HepG2 (cell line): ENCODE data around the gene CTNNA2. TPM values are rescaled to one million over a fixed set of nuclear protein-coding genes. Genes with fewer than 3 reads are reported as not detected.

Experiments used
- ATAC-seq: fragments of 200-7000 bp; cut with Tn5 transposase; 3 replicates; pipeline ENCODE4 v1.9.1; 2020; ENCODE audit warnings: mild to moderate bottlenecking, moderate library complexity
- BruUV-seq: library from RNA; stranded (reverse); fragments of 400-500 nt; replicated peaks from 2 replicates; lab custom pipeline; 2021; lab: Mats Ljungman, UMichigan
- CTCF ChIA-PET: fragments of 300-600 bp; formaldehyde crosslinking; extraction: SDS; loops from one replicate; lab custom pipeline; 2021; ENCODE audit warnings: low total read pairs, inconsistent platforms, low intra/inter-chr PET ratio; lab: Yijun Ruan, JAX
- POLR2A ChIA-PET: fragments of 350-600 bp; sonication (Branson Sonifier 250); formaldehyde crosslinking; loops from one replicate; lab custom pipeline; 2020; ENCODE audit warnings: antibody characterized with exemption, inconsistent platforms; lab: Yijun Ruan, JAX
- DNase-seq: peaks from one replicate; pipeline ENCODE4 v3.0.0-alpha.2; 2015; ENCODE audit warnings: low spot score
- FAIRE-seq: peaks from 3 replicates; lab custom pipeline; 2011; peaks lifted over from hg19 to GRCh38; lab: Jason Lieb, UNC
- H2AFZ ChIP-seq: one replicate; pipeline ENCODE4 v1.6.1; 2011; ENCODE audit warnings: low read length, inconsistent platforms
- H3K27ac ChIP-seq: fragments of 300-600 bp; 3 replicates; pipeline ENCODE4 v1.8.0; 2011; ENCODE audit warnings: mixed run types, mild to moderate bottlenecking, mixed read lengths, low read length, inconsistent platforms; ENCODE audit not compliant: insufficient read depth; ENCODE audit errors: extremely low read length
- H3K27me3 ChIP-seq, 2 experiments: fragments of 200-600 bp in 1 of 2; 2 replicates in 1 of 2; 3 replicates in 1 of 2; pipeline versions ENCODE4 v1.6.0 to v1.8.0; 2011; ENCODE audit warnings: low read length in 2 of 2, mild to moderate bottlenecking in 2 of 2, moderate library complexity in 2 of 2, inconsistent platforms in 1 of 2; ENCODE audit not compliant: insufficient read depth in 2 of 2, control insufficient read depth in 1 of 2
- H3K36me3 ChIP-seq, 2 experiments: fragments of 200-600 bp in 1 of 2; replicated peaks in 1 of 2; 2 replicates in 1 of 2; 3 replicates in 1 of 2; pipeline versions ENCODE4 v1.5.1 to v1.8.0; 2011; ENCODE audit warnings: low read length in 2 of 2, inconsistent platforms in 1 of 2; ENCODE audit not compliant: insufficient read depth in 2 of 2, control insufficient read depth in 1 of 2
- H3K4me1 ChIP-seq: 2 replicates; pipeline ENCODE4 v1.5.1; 2012; ENCODE audit warnings: low read length, inconsistent platforms; ENCODE audit not compliant: insufficient read depth
- H3K4me2 ChIP-seq: 2 replicates; pipeline ENCODE4 v1.6.0; 2011; ENCODE audit warnings: low read depth, low read length, inconsistent platforms
- H3K4me3 ChIP-seq, 3 experiments: fragments of 200-600 bp in 1 of 3; sonication (generic), shearing (Covaris generic) in 1 of 3; replicated peaks in 1 of 3; 2 replicates each; pipeline ENCODE4 v1.5.1; 2011 to 2016; ENCODE audit warnings: low read length in 3 of 3, inconsistent platforms in 2 of 3, low read depth in 2 of 3, mild to moderate bottlenecking in 2 of 3, control low read depth in 1 of 3, mixed read lengths in 1 of 3; ENCODE audit not compliant: insufficient read depth in 1 of 3
- H3K79me2 ChIP-seq: one replicate; pipeline ENCODE4 v1.6.1; 2011; ENCODE audit warnings: low read length, inconsistent platforms; ENCODE audit not compliant: insufficient read depth
- H3K9ac ChIP-seq: 2 replicates; pipeline ENCODE4 v1.6.0; 2011; ENCODE audit warnings: mild to moderate bottlenecking, low read depth, low read length, inconsistent platforms; ENCODE audit not compliant: insufficient read depth
- H3K9me3 ChIP-seq: 2 replicates; pipeline ENCODE4 v1.5.1; 2012; ENCODE audit warnings: mild to moderate bottlenecking, low read length
- H4K20me1 ChIP-seq: 2 replicates; pipeline ENCODE4 v1.6.0; 2011; ENCODE audit warnings: inconsistent platforms, mild to moderate bottlenecking, low read length, moderate library complexity; ENCODE audit not compliant: insufficient read depth
- POLR2AphosphoS5 ChIP-seq: IDR thresholded peaks from 2 replicates; pipeline ENCODE4 v1.6.1; 2012; ENCODE audit warnings: low read depth, low read length
- TFDP2 ChIP-seq: sonication (generic); formaldehyde crosslinking; IDR thresholded peaks from 2 replicates; pipeline ENCODE4 v1.4.0; 2020; ENCODE audit warnings: missing genetic modification reagents
- ZNF24 ChIP-seq: fragments of 450-650 bp; IDR thresholded peaks from 2 replicates; pipeline ENCODE4 v1.6.1; 2017; ENCODE audit warnings: antibody characterized with exemption, mild to moderate bottlenecking
- ZSCAN20 ChIP-seq: sonication (generic); formaldehyde crosslinking; IDR thresholded peaks from 2 replicates; pipeline ENCODE4 v1.4.0; 2020; ENCODE audit warnings: missing genetic modification reagents, mild to moderate bottlenecking, borderline replicate concordance
- WGBS: methylation state at CpG from one replicate; pipeline ENCODE4 v1.1.6; 2017; ENCODE audit warnings: low lambda C conversion rate; 5-methylcytosine and 5-hydroxymethylcytosine counted together
- in situ Hi-C: cut with HindIII; loops from 2 replicates; pipeline ENCODE4 v1.10.0; 2017; ENCODE audit warnings: low pct_unique_long_range_greater_than_20kb; ENCODE audit not compliant: extremely low pct_ligation_motif_present
- intact Hi-C: fragments of 100-400 bp; cut with micrococcal nuclease; formaldehyde crosslinking; loops from one replicate; pipeline ENCODE4 v1.10.0; 2022; ENCODE audit not compliant: unreplicated experiment
- polyA plus RNA-seq, 8 experiments: library from polyadenylated mRNA; depleted of rRNA in 3 of 8; stranded (reverse) in 7 of 8; unstranded in 1 of 8; fragments of >200 nt; fragmentation: Illumina TruSeq in 4 of 8; extraction: Trizol in 4 of 8; gene quantifications; 2 replicates each; pipeline versions ENCODE4 v1.2.1 to v1.2.3, GENCODE V29; 2011 to 2016; ENCODE audit warnings: low read depth in 4 of 8, missing spikeins in 1 of 8, mixed read lengths in 1 of 8; ENCODE audit not compliant: insufficient read depth in 1 of 8
- total RNA-seq, 5 experiments: library from RNA; depleted of rRNA; stranded (reverse); fragments of >200 nt; fragmentation: Illumina TruSeq; extraction: Trizol; gene quantifications; 2 replicates each; pipeline ENCODE4 v1.2.3, GENCODE V29; 2016; ENCODE audit warnings: low read depth in 1 of 5
- TF ChIP-seq, protein P1 (sequence below): sonication (generic); formaldehyde crosslinking; IDR thresholded peaks from 2 replicates; pipeline ENCODE4 v1.9.0; 2022; ENCODE audit warnings: missing genetic modification reagents, mild to moderate bottlenecking, borderline replicate concordance

The CTNNA2 gene
- total and polyA plus RNA-seq, 2 of the 13 experiments (the other 11 are each of a cell fraction or from before 2014, with no cell fraction given): not detected

DNA sequence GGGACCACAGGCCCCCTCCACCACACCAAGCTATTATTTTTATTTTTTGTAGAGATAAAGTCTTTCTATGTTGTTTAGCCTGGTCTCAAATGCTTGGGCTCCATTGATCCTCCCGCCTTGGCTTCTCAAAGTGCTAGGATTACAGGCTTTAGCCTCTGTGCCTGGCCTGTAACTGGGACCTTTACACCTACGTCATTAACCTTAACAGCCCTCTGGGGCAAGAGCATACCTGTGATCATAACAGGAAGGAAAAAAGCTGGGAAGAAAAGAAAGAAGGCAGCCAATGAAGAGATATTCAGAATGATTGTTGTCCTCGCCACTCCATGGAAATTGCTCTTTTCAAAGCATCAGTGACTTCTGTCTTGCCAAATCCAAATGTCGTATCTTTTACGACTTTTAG, 453.5 kb downstream of the CTNNA2 start:
- H3K27ac ChIP-seq: no peak overlapping the region
- CTCF ChIA-PET: no interaction called here
- no peak overlapping the region for H3K4me3 ChIP-seq
- H3K4me2 ChIP-seq: no peak overlapping the region
- intact Hi-C loops: no loop called here
- H4K20me1 ChIP-seq: no peaks in the 10 kb centered on the region
- H3K79me2 ChIP-seq: no peaks in the 10 kb centered on the region
- H3K4me1 ChIP-seq: no peaks in the 10 kb centered on the region
- in situ Hi-C loops: no loop called here
- no peaks in the 10 kb centered on the region for H3K27me3 ChIP-seq
- no peak overlapping the region for H2AFZ ChIP-seq
- POLR2A ChIA-PET: no interaction called here
- no TSS peak for BruUV-seq
- WGBS: 33% methylated on average over 5 of the region's 5 CpGs
- no peak for ATAC-seq
- H3K9ac ChIP-seq: no peak overlapping the region
- DNase-seq: no peak
- H3K9me3 ChIP-seq: no peaks in the 10 kb centered on the region
- no peaks in the 10 kb centered on the region for H3K36me3 ChIP-seq
- TF ChIP-seq ZSCAN20 (CRISPR knock-in tag) (no peak), TFDP2 (CRISPR knock-in tag) (no peak)
- TF ChIP-seq, protein P1, sequence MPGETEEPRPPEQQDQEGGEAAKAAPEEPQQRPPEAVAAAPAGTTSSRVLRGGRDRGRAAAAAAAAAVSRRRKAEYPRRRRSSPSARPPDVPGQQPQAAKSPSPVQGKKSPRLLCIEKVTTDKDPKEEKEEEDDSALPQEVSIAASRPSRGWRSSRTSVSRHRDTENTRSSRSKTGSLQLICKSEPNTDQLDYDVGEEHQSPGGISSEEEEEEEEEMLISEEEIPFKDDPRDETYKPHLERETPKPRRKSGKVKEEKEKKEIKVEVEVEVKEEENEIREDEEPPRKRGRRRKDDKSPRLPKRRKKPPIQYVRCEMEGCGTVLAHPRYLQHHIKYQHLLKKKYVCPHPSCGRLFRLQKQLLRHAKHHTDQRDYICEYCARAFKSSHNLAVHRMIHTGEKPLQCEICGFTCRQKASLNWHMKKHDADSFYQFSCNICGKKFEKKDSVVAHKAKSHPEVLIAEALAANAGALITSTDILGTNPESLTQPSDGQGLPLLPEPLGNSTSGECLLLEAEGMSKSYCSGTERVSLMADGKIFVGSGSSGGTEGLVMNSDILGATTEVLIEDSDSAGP (CRISPR knock-in tag): no peak
- FAIRE-seq: no peak

GRCh38 chr2:79966882-79967281, 454.0 kb downstream of the CTNNA2 start:
- WGBS: 63% methylated on average over 6 of the region's 6 CpGs
- H3K9me3 ChIP-seq: no peaks in the 10 kb centered on the region
- ChIA-PET POLR2A (no interaction called here), CTCF (no interaction called here)
- intact Hi-C loops (no loop called here), in situ Hi-C loops (no loop called here)
- no peaks in the 10 kb centered on the region for H4K20me1 ChIP-seq
- H3K79me2 ChIP-seq: no peaks in the 10 kb centered on the region
- no peaks in the 10 kb centered on the region for H3K36me3 ChIP-seq
- no peak for TF ChIP-seq ZNF24
- no peak for TF ChIP-seq POLR2AphosphoS5
- no peak overlapping the region for H3K9ac ChIP-seq
- DNase-seq (no peak), ATAC-seq (no peak), FAIRE-seq (no peak)
- H2AFZ ChIP-seq: no peak overlapping the region
- no TSS peak for BruUV-seq
- no peaks in the 10 kb centered on the region for H3K4me1 ChIP-seq
- no peak overlapping the region for H3K4me2 ChIP-seq
- H3K27ac ChIP-seq: no peak overlapping the region
- no peak overlapping the region for H3K4me3 ChIP-seq
- no peaks in the 10 kb centered on the region for H3K27me3 ChIP-seq
